Panc1 (cell line): ENCODE data around the gene SLCO4A1. TPM values are rescaled to one million over a fixed set of nuclear protein-coding genes. Genes with fewer than 3 reads are reported as not detected.

Source experiments
- ATAC-seq: fragments of 200-7000 bp; cut with Tn5 transposase; 2 replicates; pipeline ENCODE4 v1.9.1; 2020; ENCODE audit warnings: mild to moderate bottlenecking, moderate library complexity
- BruUV-seq: library from RNA; stranded (reverse); fragments of 400-500 nt; replicated peaks from 2 replicates; lab custom pipeline; 2021; lab: Mats Ljungman, UMichigan
- CTCF ChIA-PET: fragments of 300-600 bp; sonication (Branson Sonifier 250); formaldehyde crosslinking; loops from one replicate; lab custom pipeline; 2022; ENCODE audit warnings: antibody characterized with exemption; lab: Charles Lee
- POLR2A ChIA-PET: fragments of 300-600 bp; sonication (Branson Sonifier 250); formaldehyde crosslinking; loops from one replicate; lab custom pipeline; 2022; ENCODE audit warnings: antibody characterized with exemption; lab: Charles Lee
- DNase-seq: peaks from one replicate; pipeline ENCODE4 v3.0.0-alpha.2; 2010; ENCODE audit warnings: low read depth, low spot score
- H3K27ac ChIP-seq: 2 replicates; pipeline ENCODE4 v1.5.1; 2011; ENCODE audit warnings: mild to moderate bottlenecking, low read length, inconsistent platforms
- H3K27me3 ChIP-seq: fragments of 200-500 bp; sonication (Bioruptor generic); 2 replicates; pipeline ENCODE4 v1.6.0; 2014; ENCODE audit warnings: low read length, inconsistent platforms; ENCODE audit not compliant: control insufficient read depth, insufficient read depth
- H3K36me3 ChIP-seq: fragments of 200-500 bp; sonication (Bioruptor generic); 2 replicates; pipeline ENCODE4 v1.5.1; 2014; ENCODE audit warnings: inconsistent platforms, mild to moderate bottlenecking, low read length, moderate library complexity; ENCODE audit not compliant: control insufficient read depth, insufficient read depth
- H3K4me1 ChIP-seq: 2 replicates; pipeline ENCODE4 v1.5.1; 2011; ENCODE audit warnings: inconsistent platforms, mild to moderate bottlenecking, low read length, moderate library complexity; ENCODE audit not compliant: control insufficient read depth, insufficient read depth
- H3K4me3 ChIP-seq, 2 experiments: 2 replicates each; pipeline ENCODE4 v1.5.1; 2011 to 2012; ENCODE audit warnings: low read depth in 2 of 2, low read length in 2 of 2, mild to moderate bottlenecking in 2 of 2, inconsistent platforms in 1 of 2, moderate library complexity in 1 of 2
- H3K9me3 ChIP-seq: fragments of 200-500 bp; sonication (Bioruptor generic); 2 replicates; pipeline ENCODE4 v1.5.1; 2014; ENCODE audit warnings: low read depth, mild to moderate bottlenecking, inconsistent platforms, low read length, moderate library complexity; ENCODE audit not compliant: control insufficient read depth, insufficient read depth
- POLR2AphosphoS5 ChIP-seq: IDR thresholded peaks from 2 replicates; pipeline ENCODE4 v1.6.1; 2012; ENCODE audit warnings: mild to moderate bottlenecking, low read depth, low read length, moderate library complexity
- SIN3A ChIP-seq: IDR thresholded peaks from 2 replicates; pipeline ENCODE4 v1.6.1; 2012; ENCODE audit warnings: low read depth, mild to moderate bottlenecking, low read length, moderate library complexity, borderline replicate concordance; ENCODE audit not compliant: insufficient read depth
- TCF7L2 ChIP-seq: IDR thresholded peaks from 2 replicates; pipeline ENCODE4 v1.6.1; 2011; ENCODE audit warnings: mild to moderate bottlenecking, low read depth, low read length, inconsistent platforms
- in situ Hi-C: cut with HindIII; loops from 2 replicates; pipeline ENCODE4 v1.10.0; 2016; ENCODE audit warnings: low sequenced_read_pairs, low pct_unique_long_range_greater_than_20kb
- intact Hi-C: fragments of 100-400 bp; cut with micrococcal nuclease; formaldehyde crosslinking; loops from one replicate; pipeline ENCODE4 v1.10.0; 2022; ENCODE audit not compliant: unreplicated experiment
- total RNA-seq: library from RNA; stranded (reverse); gene quantifications from one replicate; pipeline ENCODE4 v1.2.1, GENCODE V29; 2021; ENCODE audit not compliant: unreplicated experiment
- TF ChIP-seq, protein P1 (sequence below), 2 experiments: IDR thresholded peaks; 2 replicates each; pipeline ENCODE4 v1.6.1; 2011 to 2012; ENCODE audit warnings: low read depth in 2 of 2, control low read depth in 1 of 2, low read length in 1 of 2, mild to moderate bottlenecking in 1 of 2, moderate library complexity in 1 of 2; ENCODE audit not compliant: insufficient read depth in 1 of 2
- TF ChIP-seq, protein P2 (sequence below): fragments of 450-650 bp; IDR thresholded peaks from 2 replicates; pipeline ENCODE4 v1.5.1; 2017; ENCODE audit warnings: mild to moderate bottlenecking

The SLCO4A1 gene
- total RNA-seq, 1 experiment from 2014 or later, result 167 TPM

DNA sequence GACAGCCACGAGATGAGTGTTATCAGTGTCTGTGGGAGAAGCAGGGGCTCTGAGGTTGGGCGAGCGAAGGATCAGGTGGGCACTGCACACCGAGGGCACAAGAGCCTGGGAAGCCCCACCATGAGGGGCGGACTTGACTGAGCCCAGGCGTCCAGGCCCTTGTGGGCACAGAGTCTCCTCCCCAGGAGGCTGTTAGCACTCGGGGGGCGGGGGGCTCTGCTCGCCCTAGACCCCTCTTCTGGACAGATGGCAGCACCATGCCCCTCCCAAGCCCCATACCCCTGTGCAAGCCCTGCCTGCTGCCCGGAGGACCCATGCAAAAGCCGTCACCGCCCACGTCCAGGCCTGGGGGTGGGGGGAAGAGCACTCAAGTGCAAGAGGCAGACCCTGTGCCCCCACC is 21.7 kb upstream of the SLCO4A1 start:
- H3K27me3 ChIP-seq, result no peaks in the 10 kb centered on the region
- no peaks in the 10 kb centered on the region for H3K9me3 ChIP-seq
- TF ChIP-seq SIN3A (no peak), POLR2AphosphoS5 (no peak), TCF7L2 (no peak)
- TF ChIP-seq, protein P1, sequence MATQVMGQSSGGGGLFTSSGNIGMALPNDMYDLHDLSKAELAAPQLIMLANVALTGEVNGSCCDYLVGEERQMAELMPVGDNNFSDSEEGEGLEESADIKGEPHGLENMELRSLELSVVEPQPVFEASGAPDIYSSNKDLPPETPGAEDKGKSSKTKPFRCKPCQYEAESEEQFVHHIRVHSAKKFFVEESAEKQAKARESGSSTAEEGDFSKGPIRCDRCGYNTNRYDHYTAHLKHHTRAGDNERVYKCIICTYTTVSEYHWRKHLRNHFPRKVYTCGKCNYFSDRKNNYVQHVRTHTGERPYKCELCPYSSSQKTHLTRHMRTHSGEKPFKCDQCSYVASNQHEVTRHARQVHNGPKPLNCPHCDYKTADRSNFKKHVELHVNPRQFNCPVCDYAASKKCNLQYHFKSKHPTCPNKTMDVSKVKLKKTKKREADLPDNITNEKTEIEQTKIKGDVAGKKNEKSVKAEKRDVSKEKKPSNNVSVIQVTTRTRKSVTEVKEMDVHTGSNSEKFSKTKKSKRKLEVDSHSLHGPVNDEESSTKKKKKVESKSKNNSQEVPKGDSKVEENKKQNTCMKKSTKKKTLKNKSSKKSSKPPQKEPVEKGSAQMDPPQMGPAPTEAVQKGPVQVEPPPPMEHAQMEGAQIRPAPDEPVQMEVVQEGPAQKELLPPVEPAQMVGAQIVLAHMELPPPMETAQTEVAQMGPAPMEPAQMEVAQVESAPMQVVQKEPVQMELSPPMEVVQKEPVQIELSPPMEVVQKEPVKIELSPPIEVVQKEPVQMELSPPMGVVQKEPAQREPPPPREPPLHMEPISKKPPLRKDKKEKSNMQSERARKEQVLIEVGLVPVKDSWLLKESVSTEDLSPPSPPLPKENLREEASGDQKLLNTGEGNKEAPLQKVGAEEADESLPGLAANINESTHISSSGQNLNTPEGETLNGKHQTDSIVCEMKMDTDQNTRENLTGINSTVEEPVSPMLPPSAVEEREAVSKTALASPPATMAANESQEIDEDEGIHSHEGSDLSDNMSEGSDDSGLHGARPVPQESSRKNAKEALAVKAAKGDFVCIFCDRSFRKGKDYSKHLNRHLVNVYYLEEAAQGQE (IDR thresholded peaks at IDR 0.05; ENCODE audit: insufficient read depth in 1 of 2, low read depth in 2 of 2, low read length in 1 of 2), result no peak
- TF ChIP-seq, protein P2, sequence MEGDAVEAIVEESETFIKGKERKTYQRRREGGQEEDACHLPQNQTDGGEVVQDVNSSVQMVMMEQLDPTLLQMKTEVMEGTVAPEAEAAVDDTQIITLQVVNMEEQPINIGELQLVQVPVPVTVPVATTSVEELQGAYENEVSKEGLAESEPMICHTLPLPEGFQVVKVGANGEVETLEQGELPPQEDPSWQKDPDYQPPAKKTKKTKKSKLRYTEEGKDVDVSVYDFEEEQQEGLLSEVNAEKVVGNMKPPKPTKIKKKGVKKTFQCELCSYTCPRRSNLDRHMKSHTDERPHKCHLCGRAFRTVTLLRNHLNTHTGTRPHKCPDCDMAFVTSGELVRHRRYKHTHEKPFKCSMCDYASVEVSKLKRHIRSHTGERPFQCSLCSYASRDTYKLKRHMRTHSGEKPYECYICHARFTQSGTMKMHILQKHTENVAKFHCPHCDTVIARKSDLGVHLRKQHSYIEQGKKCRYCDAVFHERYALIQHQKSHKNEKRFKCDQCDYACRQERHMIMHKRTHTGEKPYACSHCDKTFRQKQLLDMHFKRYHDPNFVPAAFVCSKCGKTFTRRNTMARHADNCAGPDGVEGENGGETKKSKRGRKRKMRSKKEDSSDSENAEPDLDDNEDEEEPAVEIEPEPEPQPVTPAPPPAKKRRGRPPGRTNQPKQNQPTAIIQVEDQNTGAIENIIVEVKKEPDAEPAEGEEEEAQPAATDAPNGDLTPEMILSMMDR, result no peak
- in situ Hi-C loops, result no loop called here
- H3K4me1 ChIP-seq, result peaks cover 86% of the 10 kb centered on the region
- peak overlapping the region; percentile 99 for H3K27ac ChIP-seq
- no peak overlapping the region for H3K4me3 ChIP-seq
- no TSS peak for BruUV-seq
- ChIA-PET POLR2A (no interaction called here), CTCF (no interaction called here)
- intact Hi-C loops, result no loop called here
- H3K36me3 ChIP-seq, result no peaks in the 10 kb centered on the region
- ATAC-seq (no peak), DNase-seq (no peak)

DNA sequence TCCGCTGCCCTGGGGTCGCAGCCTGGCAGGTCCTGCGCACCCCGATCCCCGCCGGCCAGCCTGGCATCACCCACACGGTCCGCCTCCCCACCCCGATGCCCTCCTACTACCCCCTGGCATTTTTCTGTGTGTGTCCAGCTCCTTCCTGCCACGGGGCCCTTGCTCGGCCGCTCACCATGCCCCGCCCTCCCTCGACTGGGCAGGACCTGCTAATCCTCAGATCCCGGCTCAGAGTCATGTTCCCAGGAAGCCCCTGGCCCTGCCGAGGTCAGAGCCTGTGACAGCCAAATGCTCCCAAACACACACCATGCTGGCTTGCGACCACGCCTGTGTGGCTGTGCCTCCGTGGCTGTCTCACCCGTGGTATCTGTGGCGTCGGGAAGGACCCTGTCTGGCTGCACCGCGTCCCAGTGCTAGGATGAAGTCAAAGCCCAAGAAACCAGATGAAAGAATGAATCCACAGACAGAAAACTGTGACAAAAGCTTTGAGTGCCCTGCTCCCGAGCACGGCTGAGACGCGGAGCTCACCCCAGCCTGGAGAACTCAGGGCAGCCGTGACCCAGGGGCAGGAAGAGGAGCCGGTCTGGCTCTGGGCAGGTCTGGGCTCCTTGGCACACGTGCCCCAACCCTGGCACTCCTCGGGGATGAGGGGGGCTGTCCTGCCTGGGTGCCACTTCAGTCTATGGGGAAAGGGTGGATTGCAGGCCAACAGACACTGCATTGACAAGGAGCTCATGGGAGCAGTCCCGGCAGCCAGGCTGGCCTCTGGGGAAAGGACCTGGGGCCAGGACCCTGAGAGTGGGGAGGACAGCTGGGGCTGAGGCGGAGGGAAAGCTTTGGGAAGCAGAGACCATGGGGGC is 20.8 kb upstream of the SLCO4A1 start:
- no peak for TF ChIP-seq SIN3A
- TF ChIP-seq, protein P1 (IDR thresholded peaks at IDR 0.05; ENCODE audit: insufficient read depth in 1 of 2, low read depth in 2 of 2, low read length in 1 of 2), result 0 out of 4 replicates have a peak, but pooled peaks of 1 of the 2 experiments have one; percentile 18
- peak overlapping the region; percentile 89 for H3K27ac ChIP-seq
- POLR2A ChIA-PET, result no interaction called here
- no peaks in the 10 kb centered on the region for H3K9me3 ChIP-seq
- no peaks in the 10 kb centered on the region for H3K36me3 ChIP-seq
- DNase-seq (no peak), ATAC-seq (no peak)
- peaks cover 82% of the 10 kb centered on the region for H3K4me1 ChIP-seq
- H3K4me3 ChIP-seq, result peak overlapping the region in 1 of 2 experiments; percentile 1; a peak in 1 of 4 replicates
- no peaks in the 10 kb centered on the region for H3K27me3 ChIP-seq
- in situ Hi-C loops (no loop called here), intact Hi-C loops (no loop called here)
- BruUV-seq, result no TSS peak
- CTCF ChIA-PET, result no interaction called here
